MCF 10A (cell line): ENCODE data around the gene CSE1L. TPM values are rescaled to one million over a fixed set of nuclear protein-coding genes. Genes with fewer than 3 reads are reported as not detected.

Experiments used
- BruUV-seq: library from RNA; stranded (reverse); fragments of 400-500 nt; replicated peaks from 2 replicates; lab custom pipeline; 2021; lab: Mats Ljungman, UMichigan
- CTCF ChIA-PET: fragments of 300-600 bp; sonication (Branson Sonifier 250); formaldehyde crosslinking; extraction: SDS; loops from one replicate; lab custom pipeline; 2021; ENCODE audit warnings: antibody characterized with exemption, inconsistent platforms; lab: Yijun Ruan, JAX
- POLR2A ChIA-PET: fragments of 300-600, 350-650 bp; sonication (Branson Sonifier 250); formaldehyde crosslinking; extraction: SDS; loops from one replicate; lab custom pipeline; 2020; ENCODE audit warnings: antibody characterized with exemption, inconsistent platforms; lab: Yijun Ruan, JAX
- DNase-seq: peaks from one replicate; pipeline ENCODE4 v3.0.0-alpha.2; 2018; ENCODE audit not compliant: unreplicated experiment
- H3K27ac Mint-ChIP-seq: one replicate; pipeline ENCODE4 v1.8.0; 2022; ENCODE audit warnings: mild to moderate bottlenecking, low read depth, mixed read lengths; ENCODE audit not compliant: unreplicated experiment
- H3K27me3 Mint-ChIP-seq: one replicate; pipeline ENCODE4 v1.8.0; 2022; ENCODE audit warnings: mixed read lengths; ENCODE audit not compliant: insufficient read depth, unreplicated experiment
- H3K36me3 Mint-ChIP-seq: one replicate; pipeline ENCODE4 v1.8.0; 2022; ENCODE audit warnings: mild to moderate bottlenecking, moderate library complexity, mixed read lengths; ENCODE audit not compliant: insufficient read depth, unreplicated experiment
- H3K4me1 Mint-ChIP-seq: one replicate; pipeline ENCODE4 v1.8.0; 2022; ENCODE audit warnings: mixed read lengths; ENCODE audit not compliant: insufficient read depth, unreplicated experiment
- H3K4me3 Mint-ChIP-seq: one replicate; pipeline ENCODE4 v1.8.0; 2022; ENCODE audit warnings: mild to moderate bottlenecking, moderate library complexity, mixed read lengths; ENCODE audit not compliant: unreplicated experiment
- H3K9me3 Mint-ChIP-seq: one replicate; pipeline ENCODE4 v1.8.0; 2022; ENCODE audit warnings: mixed read lengths; ENCODE audit not compliant: unreplicated experiment
- CTCF ChIP-seq: fragments of 200-600 bp; IDR thresholded peaks from one replicate; pipeline ENCODE4 v1.8.0; 2022; ENCODE audit warnings: antibody characterized with exemption, mild to moderate bottlenecking; ENCODE audit not compliant: unreplicated experiment
- intact Hi-C: fragments of 100-400 bp; cut with micrococcal nuclease; formaldehyde crosslinking; loops from 2 replicates; pipeline ENCODE4 v1.14.1; 2022
- total RNA-seq: library from RNA; stranded (reverse); gene quantifications from 2 replicates; pipeline ENCODE4 v1.2.3, GENCODE V29; 2022

Gene CSE1L
- total RNA-seq, 1 experiment from 2014 or later: 101 TPM

DNA sequence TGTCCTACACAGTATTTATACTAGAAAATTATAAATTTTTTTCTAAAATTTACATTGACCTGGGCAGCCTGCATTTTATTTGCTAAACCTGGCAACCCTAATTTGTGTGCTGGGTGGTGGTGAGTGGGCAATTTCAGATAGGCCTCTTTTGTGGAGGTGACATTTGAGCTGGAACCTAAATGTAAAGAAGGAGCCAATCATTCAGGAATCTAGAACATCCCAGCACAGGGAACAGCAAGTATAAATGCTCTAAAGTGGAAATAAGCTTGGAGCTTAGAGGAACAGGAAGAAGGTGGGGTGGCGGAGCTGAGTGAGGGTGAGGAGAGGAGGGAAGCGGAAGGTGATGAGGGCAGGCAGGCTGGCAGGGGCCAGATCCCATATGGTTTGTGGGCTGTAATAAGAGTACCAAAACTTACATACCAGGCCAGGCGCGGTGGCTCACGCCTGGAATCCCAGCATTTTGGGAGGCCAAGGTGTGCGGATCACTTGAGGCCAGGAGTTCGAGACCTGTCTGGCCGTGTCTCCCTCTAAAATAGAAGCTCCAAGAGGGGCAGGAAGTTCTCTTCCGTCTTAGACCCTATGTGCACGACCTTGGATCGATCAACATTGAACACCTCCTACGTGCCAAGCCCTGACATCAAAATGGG, 549 bp upstream of the CSE1L start:
- TF ChIP-seq CTCF: no peak
- H3K27ac Mint-ChIP-seq: peak overlapping the region; percentile 97
- peak overlapping the region; percentile 95 for H3K4me3 Mint-ChIP-seq
- TSS peak; percentile 72 for BruUV-seq
- H3K4me1 Mint-ChIP-seq: peaks cover 24% of the 10 kb centered on the region
- ChIA-PET POLR2A (interaction anchor here (0.5 to 3.3 kb wide), 22 partner anchors 8 to 237 kb away, joined by 3 to 59 read pairs (median 6); partner anchors contain the start of genes ARFGEF2, DDX27 and ZNFX1), CTCF (interaction anchor here (1.0 kb wide), 1 partner anchor 17 kb away, joined by 4 read pairs; no protein-coding TSS in a partner anchor)
- DNase-seq: no peak
- intact Hi-C loops: loop anchor here (5.0 kb wide), 1 partner anchor 123 kb away; the partner anchor contains the start of gene ARFGEF2
- H3K9me3 Mint-ChIP-seq: no peaks in the 10 kb centered on the region
- H3K36me3 Mint-ChIP-seq: peaks cover 17% of the 10 kb centered on the region
- no peaks in the 10 kb centered on the region for H3K27me3 Mint-ChIP-seq

DNA sequence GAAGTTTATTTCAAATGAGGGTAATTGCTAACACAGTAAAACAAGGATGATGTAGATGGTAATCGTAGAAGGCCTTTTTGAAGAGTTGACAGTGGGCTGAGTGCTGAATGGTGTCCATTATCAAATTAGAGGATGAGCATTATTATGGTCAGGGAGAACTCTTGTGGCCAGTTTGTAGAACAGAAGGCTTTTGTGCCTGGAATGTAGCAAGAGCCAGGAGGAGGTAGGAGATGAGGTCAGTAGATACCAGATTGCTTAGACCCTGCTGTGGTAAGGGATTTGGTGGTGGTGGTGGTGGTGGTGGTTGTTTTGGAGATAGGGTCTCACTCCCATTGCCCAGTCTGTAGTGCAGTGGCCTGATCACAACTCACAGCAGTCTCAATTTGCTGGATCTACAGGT, 6.2 kb downstream of the CSE1L start:
- no peaks in the 10 kb centered on the region for H3K27me3 Mint-ChIP-seq
- BruUV-seq: no TSS peak
- no peaks in the 10 kb centered on the region for H3K9me3 Mint-ChIP-seq
- ChIA-PET CTCF (interaction anchor here (0.7 kb wide), 1 partner anchor 100 kb away, joined by 3 read pairs; no protein-coding TSS in a partner anchor), POLR2A (no interaction called here)
- H3K4me1 Mint-ChIP-seq: peaks cover 26% of the 10 kb centered on the region
- intact Hi-C loops: no loop called here
- peak overlapping the region; percentile 0 for H3K27ac Mint-ChIP-seq
- no peak overlapping the region for H3K4me3 Mint-ChIP-seq
- DNase-seq: no peak
- no peak for TF ChIP-seq CTCF
- peaks cover 31% of the 10 kb centered on the region for H3K36me3 Mint-ChIP-seq

DNA sequence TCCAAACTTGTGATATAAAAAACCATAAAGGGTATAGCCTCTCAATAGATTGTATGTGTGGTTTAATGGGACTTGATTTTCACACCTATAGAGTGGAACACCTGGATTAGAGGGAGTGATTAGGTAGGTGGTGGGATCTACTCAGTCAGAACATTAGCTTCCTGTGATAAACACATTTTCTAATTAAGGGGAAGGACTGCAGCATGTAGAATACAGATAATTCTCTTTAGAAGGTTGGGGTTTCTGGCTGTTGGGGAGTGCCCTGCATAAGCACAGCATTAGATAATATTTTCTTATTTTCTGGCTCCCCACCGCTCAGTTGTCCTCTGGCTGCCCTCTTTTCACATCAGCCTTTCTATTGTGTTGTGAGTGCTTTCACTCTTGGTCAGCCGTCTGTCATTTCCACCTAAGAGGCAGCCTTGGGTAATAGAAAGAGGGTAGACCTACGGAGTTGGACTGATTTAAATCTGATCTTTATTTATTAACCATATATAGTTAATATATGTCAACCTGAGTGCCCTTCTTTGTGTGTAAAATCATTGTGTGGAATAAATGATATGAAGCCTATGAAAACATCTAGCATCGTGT, 8.0 kb downstream of the CSE1L start:
- no peaks in the 10 kb centered on the region for H3K27me3 Mint-ChIP-seq
- no peak for DNase-seq
- H3K4me1 Mint-ChIP-seq: peaks cover 13% of the 10 kb centered on the region
- peaks cover 37% of the 10 kb centered on the region for H3K36me3 Mint-ChIP-seq
- no peaks in the 10 kb centered on the region for H3K9me3 Mint-ChIP-seq
- ChIA-PET CTCF (interaction anchor here (1.3 kb wide), 1 partner anchor 8 kb away, joined by 3 read pairs; no protein-coding TSS in a partner anchor), POLR2A (interaction anchor here (5.7 kb wide), 1 partner anchor 8 kb away, joined by 59 read pairs; the partner anchor contains the start of gene CSE1L)
- no peak overlapping the region for H3K4me3 Mint-ChIP-seq
- intact Hi-C loops: no loop called here
- no peak overlapping the region for H3K27ac Mint-ChIP-seq
- BruUV-seq: no TSS peak
- no peak for TF ChIP-seq CTCF

GRCh38 chr20:49063279-49063678, 17.2 kb downstream of the CSE1L start:
- BruUV-seq: no TSS peak
- Mint-ChIP-seq H3K9me3 (no peaks in the 10 kb centered on the region), H3K27ac (no peak overlapping the region), H3K27me3 (no peaks in the 10 kb centered on the region), H3K36me3 (peaks cover 78% of the 10 kb centered on the region), H3K4me1 (no peaks in the 10 kb centered on the region), H3K4me3 (no peak overlapping the region)
- no peak for DNase-seq
- CTCF ChIA-PET: interaction anchor here (0.6 to 1.2 kb wide), 4 partner anchors 16 to 1571 kb away, joined by 3 to 4 read pairs (median 4); partner anchors contain the start of gene CSE1L
- intact Hi-C loops: no loop called here
- POLR2A ChIA-PET: interaction anchor here (0.5 to 1.8 kb wide), 7 partner anchors 13 to 156 kb away, joined by 3 to 8 read pairs (median 4); partner anchors contain the start of genes ARFGEF2 and DDX27
- TF ChIP-seq CTCF: no peak
